CD4-positive, alpha-beta memory T cell (primary cell): ENCODE data around the gene DOCK6. TPM values are rescaled to one million over a fixed set of nuclear protein-coding genes. Genes with fewer than 3 reads are reported as not detected.

Experiments used
- CTCF ChIA-PET: fragments of 350-600 bp; sonication (Branson Sonifier 250); formaldehyde crosslinking; loops from one replicate; lab custom pipeline; 2021; ENCODE audit warnings: inconsistent platforms; ENCODE audit not compliant: partially characterized antibody; lab: Charles Lee
- POLR2A ChIA-PET: fragments of 350-600 bp; sonication (Branson Sonifier 250); formaldehyde crosslinking; loops from one replicate; lab custom pipeline; 2021; ENCODE audit not compliant: partially characterized antibody; lab: Charles Lee
- DNase-seq, 5 donors: peaks; one replicate each; pipeline versions ENCODE4 v3.0.0 to v3.0.0-alpha.2; 2020 to 2022; ENCODE audit warnings: mixed read lengths in 1 of 5
- H3K27ac ChIP-seq: one replicate; pipeline ENCODE4 v1.7.0; 2013; ENCODE audit warnings: low read depth, low read length
- H3K27me3 ChIP-seq: 2 replicates; pipeline ENCODE4 v1.7.0; 2013; ENCODE audit warnings: mild to moderate bottlenecking, low read length, moderate library complexity; ENCODE audit not compliant: insufficient read depth
- H3K36me3 ChIP-seq: 2 replicates; pipeline ENCODE4 v1.7.0; 2013; ENCODE audit warnings: mild to moderate bottlenecking, low read length, moderate library complexity; ENCODE audit not compliant: insufficient read depth
- H3K4me1 ChIP-seq: 2 replicates; pipeline ENCODE4 v1.7.0; 2013; ENCODE audit warnings: mild to moderate bottlenecking, low read length, moderate library complexity; ENCODE audit not compliant: insufficient read depth
- H3K4me3 ChIP-seq, 2 donors: one replicate each; pipeline ENCODE4 v1.7.0; 2013; ENCODE audit warnings: low read length in 2 of 2, mild to moderate bottlenecking in 1 of 2
- H3K9me3 ChIP-seq, 2 donors: one replicate each; pipeline ENCODE4 v1.7.0; 2013; ENCODE audit warnings: low read length in 2 of 2, control low read depth in 1 of 2; ENCODE audit not compliant: control insufficient read depth in 1 of 2
- H3K27ac Mint-ChIP-seq, 7 donors: one replicate each; pipeline ENCODE4 v1.8.0; 2020 to 2021; ENCODE audit warnings: mixed read lengths in 7 of 7, mild to moderate bottlenecking in 6 of 7, inconsistent platforms in 3 of 7, moderate library complexity in 3 of 7
- H3K27me3 Mint-ChIP-seq, 2 donors: one replicate each; pipeline ENCODE4 v1.8.0; 2020 to 2021; ENCODE audit warnings: mixed read lengths in 2 of 2
- H3K36me3 Mint-ChIP-seq, 2 donors: one replicate each; pipeline ENCODE4 v1.8.0; 2020 to 2021; ENCODE audit warnings: mixed read lengths in 2 of 2, inconsistent platforms in 1 of 2, mild to moderate bottlenecking in 1 of 2
- H3K4me1 Mint-ChIP-seq, 4 donors: one replicate each; pipeline ENCODE4 v1.8.0; 2020 to 2021; ENCODE audit warnings: mixed read lengths in 4 of 4, mild to moderate bottlenecking in 1 of 4
- H3K4me3 Mint-ChIP-seq, 8 donors: one replicate each; pipeline ENCODE4 v1.8.0; 2020 to 2021; ENCODE audit warnings: mixed read lengths in 8 of 8, mild to moderate bottlenecking in 7 of 8, moderate library complexity in 6 of 8, inconsistent platforms in 3 of 8
- H3K9me3 Mint-ChIP-seq, 8 donors: one replicate each; pipeline ENCODE4 v1.8.0; 2020 to 2021; ENCODE audit warnings: mixed read lengths in 8 of 8, mild to moderate bottlenecking in 5 of 8, inconsistent platforms in 3 of 8, moderate library complexity in 1 of 8
- intact Hi-C: fragments of 100-400 bp; cut with micrococcal nuclease; formaldehyde crosslinking; loops from one replicate; pipeline ENCODE4 v1.15.1; 2023
- polyA plus RNA-seq, 2 donors: library from polyadenylated mRNA; unstranded; fragments of 300-500 nt; fragmentation: Illumina TruSeq; gene quantifications; one replicate each; pipeline ENCODE4 v1.2.3, GENCODE V29; 2021
- total RNA-seq, 2 experiments: library from RNA; stranded (reverse); gene quantifications; one replicate each; pipeline ENCODE4 v1.2.3, GENCODE V29; 2021

Gene DOCK6
- total and polyA plus RNA-seq, 4 experiments from 2014 or later, result 0.30 to 0.64 TPM; not detected in 2

GRCh38 chr19:11254666-11255065 is 7.7 kb downstream of the DOCK6 start:
- H3K4me3 ChIP-seq, result no peak overlapping the region
- H3K27me3 ChIP-seq, result no peaks in the 10 kb centered on the region
- H3K4me1 Mint-ChIP-seq, result no peaks in the 10 kb centered on the region
- no peak overlapping the region for H3K27ac Mint-ChIP-seq
- no peaks in the 10 kb centered on the region for H3K36me3 Mint-ChIP-seq
- H3K4me3 Mint-ChIP-seq, result no peak overlapping the region
- ChIA-PET CTCF (interaction anchor here (1.9 kb wide), 1 partner anchor 11 kb away, joined by 4 read pairs; no protein-coding TSS in a partner anchor), POLR2A (no interaction called here)
- H3K36me3 ChIP-seq, result no peaks in the 10 kb centered on the region
- H3K9me3 ChIP-seq, result no peaks in the 10 kb centered on the region
- peaks cover 0 to 7% (median 0%) of the 10 kb centered on the region in 8 donors for H3K9me3 Mint-ChIP-seq
- intact Hi-C loops, result no loop called here
- no peaks in the 10 kb centered on the region for H3K4me1 ChIP-seq
- DNase-seq, result no peak
- no peaks in the 10 kb centered on the region for H3K27me3 Mint-ChIP-seq
- no peak overlapping the region for H3K27ac ChIP-seq

GRCh38 chr19:11252665-11253355 is 9.5 kb downstream of the DOCK6 start:
- no peak overlapping the region for H3K27ac ChIP-seq
- H3K4me3 ChIP-seq, result no peak overlapping the region
- Mint-ChIP-seq H3K4me1 (no peaks in the 10 kb centered on the region), H3K36me3 (no peaks in the 10 kb centered on the region), H3K27me3 (peaks cover 0 to 1% of the 10 kb centered on the region in 2 donors), H3K9me3 (peaks cover 0 to 6% (median 0%) of the 10 kb centered on the region in 8 donors), H3K27ac (no peak overlapping the region), H3K4me3 (no peak overlapping the region)
- no peak for DNase-seq
- ChIA-PET CTCF (no interaction called here), POLR2A (no interaction called here)
- H3K4me1 ChIP-seq, result no peaks in the 10 kb centered on the region
- intact Hi-C loops, result no loop called here
- no peaks in the 10 kb centered on the region for H3K9me3 ChIP-seq
- H3K36me3 ChIP-seq, result no peaks in the 10 kb centered on the region
- H3K27me3 ChIP-seq, result no peaks in the 10 kb centered on the region

GRCh38 chr19:11251650-11252314 is 10.5 kb downstream of the DOCK6 start:
- intact Hi-C loops, result no loop called here
- Histone ChIP-seq H3K36me3 (no peaks in the 10 kb centered on the region), H3K9me3 (no peaks in the 10 kb centered on the region), H3K4me1 (no peaks in the 10 kb centered on the region), H3K4me3 (no peak overlapping the region), H3K27me3 (peaks cover 2% of the 10 kb centered on the region), H3K27ac (no peak overlapping the region)
- no peaks in the 10 kb centered on the region for H3K4me1 Mint-ChIP-seq
- POLR2A ChIA-PET, result no interaction called here
- H3K27ac Mint-ChIP-seq, result peak overlapping the region in 1 of 7 donors; percentile 25
- no peak for DNase-seq
- peaks cover under 1 to 1% of the 10 kb centered on the region in 2 donors for H3K27me3 Mint-ChIP-seq
- H3K36me3 Mint-ChIP-seq, result no peaks in the 10 kb centered on the region
- no peak overlapping the region for H3K4me3 Mint-ChIP-seq
- CTCF ChIA-PET, result no interaction called here
- peaks cover 0 to 5% (median 0%) of the 10 kb centered on the region in 8 donors for H3K9me3 Mint-ChIP-seq

- Mint-ChIP-seq H3K27ac (no peak overlapping the region), H3K9me3 (peaks cover 0 to 5% (median 0%) of the 10 kb centered on the region in 8 donors), H3K4me3 (no peak overlapping the region), H3K27me3 (peaks cover 1 to 4% of the 10 kb centered on the region in 2 donors), H3K36me3 (no peaks in the 10 kb centered on the region), H3K4me1 (no peaks in the 10 kb centered on the region)
- ChIA-PET POLR2A (no interaction called here), CTCF (no interaction called here)
- no peak overlapping the region for H3K27ac ChIP-seq
- H3K9me3 ChIP-seq, result no peaks in the 10 kb centered on the region
- intact Hi-C loops, result no loop called here
- H3K27me3 ChIP-seq, result peaks cover 3% of the 10 kb centered on the region
- no peak overlapping the region for H3K4me3 ChIP-seq
- no peaks in the 10 kb centered on the region for H3K4me1 ChIP-seq
- H3K36me3 ChIP-seq, result no peaks in the 10 kb centered on the region
- DNase-seq, result no peak
Measured at GRCh38 chr19:11251217-11251616, 11.1 kb downstream of the DOCK6 start.

- Mint-ChIP-seq H3K36me3 (no peaks in the 10 kb centered on the region), H3K9me3 (no peaks in the 10 kb centered on the region), H3K4me1 (peaks cover 0 to 2% (median under 1%) of the 10 kb centered on the region in 4 donors), H3K27me3 (peaks cover 1 to 5% of the 10 kb centered on the region in 2 donors), H3K4me3 (no peak overlapping the region), H3K27ac (no peak overlapping the region)
- Histone ChIP-seq H3K4me1 (peaks cover under 1% of the 10 kb centered on the region), H3K27me3 (peaks cover 3% of the 10 kb centered on the region), H3K4me3 (no peak overlapping the region), H3K27ac (no peak overlapping the region), H3K36me3 (no peaks in the 10 kb centered on the region), H3K9me3 (no peaks in the 10 kb centered on the region)
- intact Hi-C loops, result no loop called here
- ChIA-PET CTCF (no interaction called here), POLR2A (no interaction called here)
- no peak for DNase-seq
Measured at GRCh38 chr19:11248852-11249251, 13.5 kb downstream of the DOCK6 start.

GRCh38 chr19:11247934-11248333 is 14.4 kb downstream of the DOCK6 start:
- no peak for DNase-seq
- Mint-ChIP-seq H3K4me1 (peaks cover 2 to 6% (median 4%) of the 10 kb centered on the region in 4 donors), H3K27ac (no peak overlapping the region), H3K27me3 (peaks cover 1 to 8% of the 10 kb centered on the region in 2 donors), H3K9me3 (no peaks in the 10 kb centered on the region), H3K4me3 (no peak overlapping the region), H3K36me3 (no peaks in the 10 kb centered on the region)
- intact Hi-C loops, result no loop called here
- no peaks in the 10 kb centered on the region for H3K9me3 ChIP-seq
- H3K4me3 ChIP-seq, result no peak overlapping the region
- CTCF ChIA-PET, result no interaction called here
- POLR2A ChIA-PET, result no interaction called here
- peaks cover 3% of the 10 kb centered on the region for H3K27me3 ChIP-seq
- H3K27ac ChIP-seq, result no peak overlapping the region
- H3K4me1 ChIP-seq, result peaks cover 5% of the 10 kb centered on the region
- no peaks in the 10 kb centered on the region for H3K36me3 ChIP-seq

GRCh38 chr19:11247391-11247790 is 14.9 kb downstream of the DOCK6 start:
- ChIA-PET POLR2A (no interaction called here), CTCF (no interaction called here)
- H3K4me3 Mint-ChIP-seq, result no peak overlapping the region
- peaks cover 2 to 6% (median 4%) of the 10 kb centered on the region in 4 donors for H3K4me1 Mint-ChIP-seq
- no peak overlapping the region for H3K27ac Mint-ChIP-seq
- Histone ChIP-seq H3K36me3 (no peaks in the 10 kb centered on the region), H3K4me3 (no peak overlapping the region), H3K9me3 (no peaks in the 10 kb centered on the region), H3K4me1 (peaks cover 5% of the 10 kb centered on the region), H3K27me3 (peaks cover 3% of the 10 kb centered on the region), H3K27ac (no peak overlapping the region)
- peaks cover 5 to 8% of the 10 kb centered on the region in 2 donors for H3K27me3 Mint-ChIP-seq
- no peaks in the 10 kb centered on the region for H3K36me3 Mint-ChIP-seq
- intact Hi-C loops, result no loop called here
- no peak for DNase-seq
- no peaks in the 10 kb centered on the region for H3K9me3 Mint-ChIP-seq
